Cardiac fibroblast (primary cell): ENCODE results near the gene PLPPR1.

Experiments
- DNase-seq, 2 donors: peaks; one replicate each; pipeline versions ENCODE4 v3.0.0 to v3.0.0-alpha.2; 2010; ENCODE audit warnings: low read depth in 2 of 2
- H3K4me3 ChIP-seq, 2 donors: replicated peaks in 1 of 2; 1 replicate in 1 of 2; 2 replicates in 1 of 2; pipeline ENCODE4 v1.5.1; 2011; ENCODE audit warnings: low read depth in 2 of 2, low read length in 2 of 2, mild to moderate bottlenecking in 2 of 2, moderate library complexity in 1 of 2
- CTCF ChIP-seq: IDR thresholded peaks from one replicate; pipeline ENCODE4 v1.5.1; 2011; ENCODE audit warnings: low read depth, mild to moderate bottlenecking, low read length, inconsistent platforms

PLPPR1 gene

DNA sequence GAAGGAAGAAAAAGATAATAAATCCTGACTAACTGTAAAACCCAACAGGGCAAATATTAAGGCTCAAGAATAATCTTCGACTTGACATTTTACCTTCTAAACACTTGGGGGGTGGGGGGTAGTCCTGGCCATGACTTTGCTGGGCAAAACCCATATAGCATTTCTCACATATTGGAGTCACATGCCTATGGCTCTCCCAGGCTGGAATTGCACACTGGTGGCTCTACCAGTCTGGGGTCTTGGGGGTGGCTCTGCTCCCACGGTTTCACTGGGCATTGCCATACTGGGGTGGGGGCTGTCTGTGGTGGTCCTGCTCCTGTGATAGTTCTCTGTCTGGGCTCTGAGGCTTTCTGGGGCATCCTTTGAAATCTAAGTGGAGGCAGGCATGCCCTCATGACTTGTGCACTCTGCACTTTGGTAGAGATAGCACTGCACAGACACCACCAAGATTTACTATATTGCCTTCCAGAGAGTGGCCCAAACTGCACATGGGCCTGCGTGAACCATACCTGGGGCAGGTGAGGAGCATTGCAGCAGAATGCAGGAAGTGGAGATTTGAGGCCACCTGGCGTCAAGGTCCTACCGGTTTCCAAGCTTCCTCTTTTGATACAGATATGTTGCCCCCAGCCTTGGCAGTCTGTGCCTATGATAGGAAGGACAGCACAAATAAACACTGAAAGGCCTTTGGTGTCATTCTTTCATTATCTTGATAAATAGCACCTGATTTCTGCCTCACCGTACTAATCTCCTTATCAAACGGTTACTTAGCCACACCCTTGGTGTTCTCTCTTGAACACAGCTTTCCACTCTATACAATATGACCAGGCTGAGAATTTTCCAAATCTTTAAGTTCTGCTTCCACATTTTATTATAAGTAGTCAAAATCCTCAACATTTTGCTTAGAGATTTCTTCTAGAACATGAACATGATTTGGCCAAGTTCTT lies 326.5 kb downstream of the PLPPR1 start:
- no peak overlapping the region for H3K4me3 ChIP-seq
- no peak for TF ChIP-seq CTCF

GRCh38 chr9:101356619-101357018 lies 328.1 kb downstream of the PLPPR1 start:
- no peak for TF ChIP-seq CTCF
- H3K4me3 ChIP-seq = no peak overlapping the region
- no peak for DNase-seq

More for the DNA sequence above, 326.5 kb downstream of the PLPPR1 start:
- DNase-seq = no peak

DNA sequence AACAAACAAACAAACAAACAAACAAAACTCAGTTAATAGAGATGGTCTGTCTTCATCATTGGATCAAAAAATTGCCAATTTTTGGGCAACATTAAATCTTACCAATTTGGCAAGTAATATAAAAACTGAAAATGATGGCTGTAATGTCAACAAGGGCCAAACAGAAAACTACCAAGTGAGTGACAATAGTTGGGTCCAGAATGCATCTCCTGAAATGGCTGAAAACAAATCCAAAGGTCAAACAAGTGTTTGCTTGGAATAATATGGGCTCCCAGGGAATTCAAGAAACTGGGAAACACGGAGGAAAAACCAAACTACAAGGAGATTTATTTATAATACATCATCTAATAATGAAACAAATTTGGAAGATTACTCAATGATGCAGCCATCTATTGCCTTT lies 331.2 kb downstream of the PLPPR1 start:
- TF ChIP-seq CTCF = no peak
- no peak overlapping the region for H3K4me3 ChIP-seq
- no peak for DNase-seq

GRCh38 chr9:101360647-101361046 lies 332.1 kb downstream of the PLPPR1 start:
- no peak for TF ChIP-seq CTCF
- no peak overlapping the region for H3K4me3 ChIP-seq
- DNase-seq = no peak

DNA sequence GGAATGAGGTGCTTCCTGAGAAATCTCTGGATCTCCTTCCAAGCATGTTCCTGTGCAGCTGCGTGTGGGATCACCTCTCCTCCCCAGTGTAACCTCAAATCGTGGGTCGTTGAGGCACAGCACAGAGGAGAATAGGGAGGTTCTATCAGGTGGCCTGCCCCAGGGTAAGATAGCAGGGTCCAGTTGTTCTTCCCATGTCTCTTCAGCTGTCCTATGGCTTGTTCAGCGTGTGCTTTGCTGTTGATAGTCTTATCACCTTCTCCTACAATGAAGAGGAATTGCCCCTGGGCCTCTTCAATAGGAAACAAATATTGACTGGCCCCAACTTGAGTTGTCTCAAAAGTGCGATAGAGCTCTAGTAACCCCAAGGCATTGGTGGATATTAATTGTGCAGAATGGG lies 333.9 kb downstream of the PLPPR1 start:
- no peak for TF ChIP-seq CTCF
- no peak overlapping the region for H3K4me3 ChIP-seq
- no peak for DNase-seq

DNA sequence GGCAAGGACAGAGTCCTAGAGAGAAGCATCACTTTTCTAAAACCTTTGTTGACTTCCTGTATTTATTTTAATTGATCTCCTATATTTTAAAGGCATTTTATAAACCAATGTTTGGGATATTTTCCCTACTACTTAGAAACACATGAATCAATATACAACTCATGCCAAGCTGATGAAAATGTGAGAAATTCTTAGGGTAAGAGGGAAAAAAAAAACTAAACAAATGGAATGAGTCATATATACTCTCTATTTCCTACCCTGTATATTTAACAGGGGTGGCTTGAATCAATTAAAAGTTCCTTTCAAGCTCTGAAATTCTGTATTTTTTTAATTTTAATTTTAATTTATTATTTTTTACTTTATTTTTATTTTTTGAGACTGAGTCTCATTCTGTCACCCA lies 336.7 kb downstream of the PLPPR1 start:
- no peak for TF ChIP-seq CTCF
- H3K4me3 ChIP-seq = no peak overlapping the region
- peak in 1 of 2 donors; percentile 26 for DNase-seq
